CD4-positive, alpha-beta T cell treated with Interferon alpha-2 for 1 hour (primary cell): ENCODE data around the gene TSC22D2.

Experiments
- DNase-seq, 2 donors: peaks; one replicate each; pipeline ENCODE4 v3.0.0-alpha.2; 2020 to 2022

The TSC22D2 gene

DNA sequence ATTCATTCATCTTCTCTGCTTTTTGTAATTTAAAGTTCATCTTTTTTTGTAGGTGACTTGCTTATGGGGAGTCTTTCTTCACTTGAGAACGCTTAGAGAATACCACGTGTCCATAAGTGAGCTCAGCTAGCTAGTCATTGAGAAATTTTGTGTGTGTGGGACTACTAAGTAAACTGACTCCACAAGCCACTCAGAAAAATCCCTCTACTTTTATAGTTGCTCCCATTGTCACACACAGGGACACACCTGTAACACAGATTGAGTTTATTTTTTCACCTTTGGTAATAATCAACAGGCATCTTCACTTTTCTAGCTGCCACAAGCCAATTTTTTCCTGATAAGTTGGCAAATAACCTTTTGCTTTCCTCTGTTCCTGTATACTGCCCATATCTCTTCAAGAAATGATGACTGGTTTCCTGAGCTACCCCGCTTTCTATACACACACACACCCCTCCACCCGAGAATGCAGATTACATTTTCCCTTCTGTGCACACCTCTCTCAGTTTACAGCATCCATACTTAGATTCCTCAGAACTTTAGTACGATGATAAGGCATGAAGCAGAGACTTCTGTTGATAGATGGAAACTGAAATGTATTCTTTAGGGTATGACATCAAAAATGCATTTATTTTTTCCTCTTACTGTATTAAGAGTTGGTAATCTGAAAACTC, 4.6 kb downstream of the TSC22D2 start:
- DNase-seq = no peak

DNA sequence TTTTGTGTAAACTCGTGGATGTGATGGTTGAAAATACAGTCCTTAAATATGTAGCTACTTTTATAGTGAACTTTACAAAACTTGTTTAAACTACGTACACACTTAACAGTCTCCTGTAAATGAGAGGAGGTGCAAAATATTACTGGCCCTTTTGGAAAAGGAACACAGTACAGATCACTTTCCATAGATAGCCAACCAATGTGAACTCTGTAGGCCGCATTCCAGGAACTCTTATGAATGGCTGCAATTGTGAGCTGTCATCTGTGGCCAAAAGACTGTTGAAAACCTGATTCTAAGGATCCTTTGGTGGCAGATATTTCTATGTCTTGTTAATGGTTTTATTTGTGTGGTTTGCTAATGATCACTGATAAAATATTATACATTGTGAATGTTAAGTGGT, 6.2 kb downstream of the TSC22D2 start:
- DNase-seq = no peak

DNA sequence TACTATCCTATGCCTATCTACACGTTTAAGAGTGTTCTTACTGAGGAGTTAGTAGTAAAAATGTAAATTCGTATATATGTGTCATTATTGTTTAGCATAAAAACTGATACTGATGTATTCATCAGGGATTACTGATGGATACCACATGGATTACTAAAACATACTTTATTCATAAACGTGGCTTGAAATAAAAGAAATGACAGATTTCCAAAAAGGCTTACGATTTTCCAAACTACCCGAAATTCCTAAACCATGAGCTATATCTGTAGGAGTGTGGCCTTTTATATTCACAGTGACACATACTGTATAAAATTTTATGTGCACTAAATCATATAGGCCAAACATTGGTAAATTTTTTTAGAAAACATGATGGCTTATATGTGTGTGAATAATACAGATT, 6.9 kb downstream of the TSC22D2 start:
- DNase-seq = no peak

DNA sequence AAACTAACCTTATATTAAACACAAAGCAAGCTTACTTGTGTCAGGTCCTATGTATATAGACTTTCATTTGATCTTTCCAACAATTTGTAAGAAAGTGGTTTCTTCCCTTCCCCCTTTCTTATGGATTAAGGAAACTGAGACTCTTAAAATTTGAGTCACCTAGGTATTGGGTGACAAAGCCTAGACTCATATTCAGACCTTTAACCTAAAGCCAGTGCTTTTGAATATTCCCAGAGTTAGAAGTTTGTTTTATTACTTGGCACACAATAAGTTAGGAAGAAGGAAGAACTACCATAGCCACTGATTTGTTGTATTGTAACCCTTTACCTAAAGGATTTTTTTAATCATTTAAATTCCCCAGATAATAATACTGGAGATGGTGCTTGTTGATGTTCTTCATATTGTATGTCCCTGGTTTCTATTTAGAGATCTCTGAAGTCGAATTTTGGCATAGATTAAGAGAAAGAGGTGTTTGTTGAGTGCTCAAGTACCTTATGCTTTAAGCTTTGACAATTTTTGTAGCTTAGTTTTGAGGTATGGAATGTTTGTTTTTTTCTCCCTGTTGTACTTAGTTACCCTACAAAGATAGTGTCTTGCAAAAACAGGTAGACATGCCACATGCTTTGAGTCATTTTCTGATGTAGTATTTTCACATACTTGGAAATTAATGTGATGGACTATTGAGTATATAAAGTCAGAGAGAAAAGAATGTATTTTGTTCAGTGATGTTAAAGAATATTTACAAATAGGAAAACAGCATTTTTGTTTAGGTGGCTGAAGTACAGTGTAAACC, 11.2 kb downstream of the TSC22D2 start:
- DNase-seq = no peak

DNA sequence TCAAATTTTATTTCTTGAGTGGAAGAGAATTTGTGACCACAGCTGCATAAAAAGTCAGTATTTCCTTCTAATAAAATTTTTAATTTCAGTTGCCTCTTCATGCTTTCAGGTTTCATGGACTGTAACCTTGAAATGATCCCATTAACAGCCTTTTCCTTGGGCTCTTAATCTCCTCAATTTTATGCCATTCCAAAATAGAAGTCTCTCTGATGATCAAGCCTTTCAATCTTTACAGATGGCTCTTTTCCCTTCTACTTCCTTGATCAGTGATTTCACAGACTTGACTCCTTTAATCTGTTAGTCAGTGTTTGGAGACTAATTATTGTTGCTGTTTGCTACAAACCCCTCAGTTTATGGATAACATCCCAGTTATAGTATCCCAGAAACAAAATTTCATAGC, 11.9 kb downstream of the TSC22D2 start:
- no peak for DNase-seq

DNA sequence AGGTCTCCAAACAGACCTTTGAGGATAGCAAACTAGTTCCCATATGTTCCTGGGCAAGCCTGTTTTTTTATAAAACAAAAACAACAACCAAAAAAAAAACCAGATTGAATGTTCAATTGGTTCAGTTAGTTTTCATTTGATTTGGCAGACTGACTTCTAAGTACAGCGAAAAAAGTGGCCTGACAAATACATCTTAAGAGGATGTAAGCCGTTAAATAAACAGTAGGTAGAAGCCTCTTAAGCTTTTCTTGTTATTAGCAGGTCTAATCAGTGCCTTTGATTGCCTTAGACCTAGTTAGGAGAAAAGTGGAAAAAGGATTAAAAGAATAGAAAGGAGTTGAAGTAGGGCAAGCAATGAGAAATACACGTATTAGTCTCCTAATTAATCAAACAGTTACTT, 13.2 kb downstream of the TSC22D2 start:
- no peak for DNase-seq

DNA sequence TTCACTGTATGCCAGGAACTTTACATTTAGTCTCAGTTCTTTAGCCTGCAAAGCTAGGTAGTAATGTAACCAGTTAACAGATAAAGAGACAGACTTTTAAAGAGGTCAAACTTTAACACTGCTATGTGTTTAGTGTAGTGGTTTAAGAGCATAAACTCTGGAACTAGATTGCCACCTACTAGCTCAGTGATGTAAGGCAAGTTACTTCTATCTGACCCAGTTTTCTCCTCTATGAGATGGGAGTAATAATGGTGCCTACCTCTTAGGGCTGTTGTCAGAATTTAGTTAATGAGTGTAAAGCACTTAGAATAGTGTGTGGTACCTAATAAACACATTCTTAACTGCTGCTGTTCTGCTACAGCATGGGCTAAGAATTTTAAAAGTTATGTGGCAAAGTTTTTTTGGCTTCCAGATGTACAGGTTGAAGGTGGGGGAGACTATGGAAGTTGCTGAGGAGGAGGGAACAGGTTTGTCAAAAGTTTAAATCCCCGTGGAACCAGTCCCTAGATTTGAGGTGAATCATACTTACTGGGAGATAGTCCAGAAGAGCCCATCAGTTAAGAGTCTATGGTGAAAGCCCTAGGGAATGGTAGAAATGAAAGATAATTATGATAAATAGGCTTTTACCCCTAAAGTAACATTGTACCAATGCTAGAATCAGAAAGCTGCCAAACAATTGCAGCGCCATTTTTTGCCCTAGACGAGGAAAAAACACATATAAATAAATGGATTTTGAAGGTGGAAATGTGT, 13.9 kb downstream of the TSC22D2 start:
- DNase-seq = no peak

DNA sequence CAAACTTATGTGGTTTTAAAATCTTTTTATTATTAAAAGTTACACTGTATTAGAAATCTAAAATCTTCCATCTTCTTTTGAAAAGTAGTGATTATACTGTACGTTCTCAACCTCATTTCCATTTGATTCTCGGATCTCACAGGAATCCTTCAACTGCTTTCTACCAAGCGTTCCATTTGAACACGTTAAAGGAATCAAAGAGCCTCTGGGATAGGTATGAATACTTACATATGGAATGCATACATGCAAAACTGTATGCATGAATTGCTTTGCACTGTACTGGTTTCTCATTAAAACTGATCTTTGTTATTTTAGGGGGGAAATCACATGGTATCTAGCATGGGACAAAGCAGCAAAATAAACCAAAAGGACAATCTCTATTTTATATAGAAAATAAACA, 14.8 kb downstream of the TSC22D2 start:
- no peak for DNase-seq

DNA sequence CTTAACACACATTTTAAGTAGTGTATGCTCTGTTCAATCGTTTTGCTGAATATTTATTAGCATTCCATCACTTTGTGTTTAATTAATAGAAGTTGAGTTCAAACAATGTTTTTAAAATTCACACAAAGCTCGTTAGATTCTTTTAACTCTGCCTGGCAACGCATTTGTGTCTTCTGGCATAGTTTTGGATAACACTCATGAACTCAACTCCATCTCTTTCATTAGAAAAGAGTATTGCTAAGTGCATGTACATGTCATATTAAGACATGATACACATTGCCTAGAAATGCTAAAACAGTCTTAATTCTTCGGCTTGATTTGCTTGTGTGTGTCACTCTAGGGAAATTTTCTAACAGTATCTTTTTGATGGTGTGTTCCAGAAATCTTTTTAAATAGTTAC, 15.7 kb downstream of the TSC22D2 start:
- no peak for DNase-seq

DNA sequence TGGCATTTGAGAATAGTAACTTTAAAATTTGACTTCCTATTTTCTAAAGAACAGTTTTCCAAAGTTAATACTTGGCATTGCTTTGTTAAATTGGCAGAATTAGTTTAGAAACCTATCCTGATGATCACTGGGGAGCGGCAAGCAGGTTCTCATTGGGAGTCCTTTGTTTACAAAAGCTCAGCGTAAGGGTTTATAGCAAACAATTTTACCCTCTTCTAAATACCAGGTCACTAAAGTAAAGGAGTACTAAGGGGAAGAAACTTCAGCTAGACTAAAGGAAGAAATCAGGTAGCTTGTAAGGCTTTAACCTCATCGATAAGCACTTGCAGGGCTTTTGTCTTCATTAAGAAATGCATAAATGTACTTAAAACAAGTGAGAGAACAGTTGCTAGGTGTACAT, 18.2 kb downstream of the TSC22D2 start:
- no peak for DNase-seq

DNA sequence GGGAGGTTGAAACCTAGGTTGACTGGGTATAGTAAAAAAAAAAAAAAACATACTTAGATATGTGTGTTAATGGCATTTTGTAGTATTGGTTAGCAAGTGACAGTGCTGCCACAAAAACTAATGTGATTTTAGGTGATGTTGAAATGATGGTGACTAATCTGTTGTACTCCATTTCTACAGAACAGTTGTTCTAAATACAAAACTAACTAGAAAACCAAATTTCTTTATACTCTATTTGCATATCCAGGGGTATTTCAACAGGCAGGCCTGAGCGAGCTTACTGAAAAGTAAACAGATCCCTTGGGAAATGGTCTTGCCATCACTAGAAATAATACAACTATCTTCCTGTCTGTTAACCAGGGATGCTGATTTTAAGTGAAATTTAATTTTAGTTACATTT, 20.5 kb downstream of the TSC22D2 start:
- no peak for DNase-seq

DNA sequence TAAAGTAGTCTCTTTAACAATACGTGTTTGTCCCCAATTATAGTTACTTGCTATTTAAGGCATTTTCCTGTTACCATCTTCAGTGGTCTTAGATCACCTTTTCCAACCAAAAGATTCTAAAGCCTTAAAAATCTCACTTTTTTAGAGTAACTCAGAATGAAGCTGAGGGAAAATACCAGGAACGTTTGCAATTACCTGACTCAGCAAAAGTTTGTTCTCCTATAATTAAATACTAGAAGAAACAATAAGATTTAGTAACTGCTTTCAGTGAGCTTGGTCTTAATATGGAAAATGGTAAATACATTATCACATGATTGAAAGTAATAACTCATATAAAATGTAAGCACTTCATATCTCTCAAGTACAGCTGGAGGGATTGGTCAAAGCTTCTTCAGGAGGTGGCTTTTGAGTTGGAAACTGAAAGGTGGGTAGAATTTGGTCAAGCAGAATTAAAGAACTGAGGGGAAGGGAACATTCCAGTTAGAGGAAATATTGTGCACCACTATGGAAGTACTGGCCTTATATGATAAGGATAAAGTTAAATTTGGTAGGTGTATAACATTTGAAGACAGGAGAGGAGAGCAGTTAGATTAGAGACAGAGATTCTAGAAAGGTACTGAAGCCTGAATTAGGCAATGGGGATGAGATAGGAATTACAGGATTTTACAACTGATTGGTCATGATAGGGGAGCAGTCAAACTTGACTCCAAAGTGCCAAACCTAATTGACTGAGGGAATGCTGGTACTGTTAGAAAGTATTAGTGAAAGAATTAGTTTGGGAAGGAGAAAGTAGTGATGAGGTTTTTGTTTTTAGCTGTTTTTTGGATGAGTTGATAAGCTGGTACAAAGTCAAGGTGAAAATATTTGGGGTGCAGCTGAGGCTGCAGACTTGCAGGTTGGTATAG, 21.9 kb downstream of the TSC22D2 start:
- no peak for DNase-seq

DNA sequence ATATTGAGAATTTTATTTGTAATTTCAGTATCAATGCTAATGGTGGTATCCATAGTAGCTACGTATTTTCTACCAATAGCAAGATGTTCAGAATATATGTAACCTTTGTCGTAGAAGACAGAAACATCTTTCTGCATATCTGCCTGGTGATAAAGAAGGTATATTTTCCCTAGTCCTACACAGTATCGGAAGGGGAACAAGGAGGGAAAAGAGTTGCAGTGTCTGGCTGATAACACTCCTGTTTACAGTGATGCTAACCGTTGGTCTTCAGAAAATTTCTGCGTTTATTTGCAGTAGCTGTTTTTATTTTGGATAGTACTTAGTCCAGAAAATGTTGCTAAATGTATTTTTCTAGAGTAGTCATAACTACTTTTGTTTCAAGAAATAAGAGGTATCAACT, 25.2 kb downstream of the TSC22D2 start:
- no peak for DNase-seq

DNA sequence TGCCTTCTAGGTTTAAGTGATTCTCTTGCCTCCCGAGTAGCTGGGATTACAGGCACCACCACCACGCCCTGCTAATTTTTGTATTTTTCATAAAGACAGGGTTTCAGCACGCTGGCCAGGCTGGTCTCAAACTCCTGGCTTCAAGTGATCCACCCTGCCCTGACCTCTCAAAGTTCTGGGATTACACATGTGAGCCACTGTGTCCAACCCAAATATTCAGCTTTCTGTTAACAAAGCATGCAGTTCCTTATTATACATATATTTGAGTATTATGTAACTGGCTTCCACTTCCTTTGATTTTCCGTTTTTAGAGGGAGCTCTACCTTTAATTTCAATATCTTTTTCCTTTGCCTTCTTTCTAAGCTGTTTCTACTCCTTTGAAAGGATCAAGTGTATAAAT, 26.1 kb downstream of the TSC22D2 start:
- no peak for DNase-seq

DNA sequence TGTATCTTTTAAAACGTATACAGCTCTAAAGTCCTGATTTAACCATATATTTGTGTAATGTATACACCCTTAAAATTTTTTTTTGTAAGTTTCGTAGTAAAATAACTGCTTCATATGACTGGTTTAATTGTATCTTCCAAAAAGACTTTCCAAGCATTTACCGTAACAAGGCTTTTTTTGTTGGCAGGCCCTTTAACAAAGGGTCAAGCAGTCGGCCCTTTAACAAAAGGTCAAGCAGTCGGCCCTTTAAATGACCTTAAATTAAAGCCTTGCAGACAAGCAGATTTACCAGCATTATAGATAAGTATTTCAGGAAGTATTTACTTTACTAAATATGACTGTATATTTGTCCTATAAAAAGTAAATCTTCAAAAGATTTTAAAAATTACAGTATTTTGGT, 28.1 kb downstream of the TSC22D2 start:
- DNase-seq = no peak

DNA sequence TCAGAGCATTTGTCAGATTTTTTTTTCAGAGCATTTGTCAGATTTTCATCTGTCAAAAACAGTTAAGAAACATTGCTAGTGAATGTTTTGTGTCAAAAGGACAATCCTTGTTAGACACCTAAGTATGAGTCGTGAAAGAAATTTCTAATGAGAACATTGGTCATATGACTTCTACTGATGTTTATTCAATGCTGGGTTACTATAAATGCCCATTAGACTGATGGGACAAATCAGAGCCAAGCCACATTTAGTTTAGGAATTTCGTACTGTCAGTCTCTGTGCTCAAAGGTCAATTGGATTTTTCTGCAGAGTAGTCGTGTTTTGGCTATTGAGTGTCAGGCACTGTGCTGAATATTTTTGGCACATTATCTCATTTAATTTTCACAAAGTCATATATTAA, 31.6 kb downstream of the TSC22D2 start:
- no peak for DNase-seq

DNA sequence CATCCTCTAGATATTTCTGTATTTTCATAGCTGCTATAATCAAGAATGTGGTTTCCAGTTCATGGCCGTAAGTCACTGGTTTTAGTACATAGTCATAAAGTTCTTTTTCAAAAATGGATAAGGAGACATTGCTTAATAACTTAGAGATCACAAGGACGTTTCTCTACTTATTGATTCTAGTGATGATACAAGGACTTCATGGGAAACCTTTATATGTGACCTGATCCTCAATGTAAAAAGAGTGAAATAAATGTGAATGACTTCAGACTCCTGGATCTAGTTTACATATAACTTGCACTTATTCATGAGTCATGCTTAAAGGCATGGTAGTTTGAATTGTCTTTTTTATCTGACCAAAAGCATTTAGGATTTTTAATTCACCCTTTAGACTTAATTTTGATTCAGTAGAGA, 35.2 kb downstream of the TSC22D2 start:
- no peak for DNase-seq

DNA sequence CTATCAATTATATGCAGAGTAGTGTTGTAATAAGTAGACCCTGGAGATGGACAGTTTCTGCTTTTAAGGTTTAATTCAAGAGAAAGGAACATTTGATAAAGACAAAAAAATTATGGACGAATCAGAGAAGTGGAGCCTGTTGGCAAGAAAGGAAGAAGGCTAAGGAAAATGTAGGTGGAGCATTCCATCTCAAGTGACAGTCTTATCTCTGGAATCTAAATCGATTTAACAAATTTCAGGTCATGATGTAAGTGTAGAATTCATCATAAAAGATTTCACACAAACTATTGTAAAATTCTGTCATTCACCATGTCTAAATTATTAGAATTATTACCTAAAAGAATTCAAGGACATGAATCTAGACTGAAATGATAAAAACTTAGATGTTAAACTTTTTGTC, 36.3 kb downstream of the TSC22D2 start:
- no peak for DNase-seq

DNA sequence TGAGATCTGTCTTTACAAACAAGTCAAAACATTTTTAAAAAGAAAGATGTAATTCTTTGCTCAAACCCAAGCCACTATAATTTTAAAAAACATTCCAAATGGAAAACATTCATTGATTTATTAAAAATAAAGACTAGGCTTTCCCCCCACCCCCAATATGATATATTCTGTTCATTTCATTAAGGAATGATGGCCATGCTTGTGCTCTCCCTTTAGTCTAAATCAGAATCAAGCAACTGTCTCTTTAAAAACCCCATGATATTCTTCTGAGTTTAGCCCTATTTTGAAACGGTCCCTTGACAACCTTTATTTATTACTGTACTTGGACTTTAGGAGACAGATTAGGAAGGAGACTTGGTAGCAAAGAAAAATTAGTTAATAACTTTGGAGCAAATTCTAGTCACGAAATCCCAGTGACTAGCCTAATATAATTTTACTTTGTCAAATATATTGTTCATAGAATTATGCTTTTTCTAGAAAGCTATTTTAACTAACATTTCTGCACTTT, 38.4 kb downstream of the TSC22D2 start:
- DNase-seq = no peak

DNA sequence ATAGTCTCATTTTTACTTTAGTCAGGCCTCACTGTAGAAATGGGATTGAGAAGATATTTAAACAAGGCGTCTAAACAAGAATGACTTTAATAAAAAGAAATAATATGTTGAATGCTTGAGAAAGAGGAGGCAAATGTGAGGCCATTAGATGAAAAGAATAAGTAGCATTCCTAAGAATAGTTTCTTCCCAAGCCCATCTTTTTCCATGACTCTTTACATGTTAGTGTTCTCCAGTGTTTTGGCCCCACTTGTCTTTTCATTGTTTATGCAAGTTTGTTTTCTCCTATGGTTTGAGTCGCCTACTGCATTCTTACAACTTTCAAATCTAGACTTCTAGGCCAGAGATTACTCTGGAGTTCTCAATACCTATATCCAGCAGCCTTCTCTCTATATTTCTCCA, 39.0 kb downstream of the TSC22D2 start:
- no peak for DNase-seq

DNA sequence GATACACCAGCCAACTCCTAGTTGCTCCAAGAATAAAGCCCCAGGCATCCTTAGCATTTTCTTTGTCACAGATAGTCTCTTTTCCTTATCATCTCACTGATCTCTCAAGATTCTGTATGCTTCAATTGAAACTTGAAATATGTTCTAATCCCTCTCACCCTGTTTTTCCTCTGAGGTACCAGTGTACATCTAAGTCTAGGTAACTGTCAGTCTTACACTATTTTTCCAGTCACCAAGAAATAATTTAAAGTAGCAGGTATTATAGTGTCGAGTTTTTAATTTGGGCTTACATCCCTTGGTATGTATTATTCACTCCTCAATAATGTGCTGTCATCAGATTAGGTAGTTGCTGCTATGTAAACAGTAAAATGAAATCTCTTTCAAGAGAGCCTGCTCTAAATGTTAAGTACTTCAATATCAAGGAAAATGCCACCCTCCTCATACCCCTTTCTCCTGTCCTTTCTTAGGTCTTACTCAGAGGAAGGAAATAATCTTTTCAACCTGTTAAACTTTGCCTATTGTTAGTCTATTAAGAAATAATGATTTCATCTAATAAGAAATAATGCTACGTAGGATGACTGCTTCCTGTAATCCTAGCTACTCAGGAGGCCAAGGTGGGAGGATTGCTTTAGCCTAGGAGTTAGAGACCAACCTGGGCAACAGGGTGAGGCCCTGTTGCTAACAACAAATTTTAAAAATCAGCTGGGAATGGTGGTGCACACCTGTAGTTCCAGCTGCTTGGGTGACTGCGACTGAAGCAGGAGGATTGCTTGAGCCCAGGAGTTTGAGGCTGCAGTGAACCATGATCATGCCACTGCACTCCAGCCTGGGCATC, 39.8 kb downstream of the TSC22D2 start:
- no peak for DNase-seq
